Measurements from ENCODE around the gene ATAD2B.
"Not testable (repeated sequence)": the region's sequence is repeated elsewhere in the genome, so short reads cannot be mapped to it uniquely, and the experiment has no call there.

ATAD2B gene

GRCh38 chr2:23782646-23783045, 144.3 kb downstream of the ATAD2B start:
- DNase-seq = no peak

DNA sequence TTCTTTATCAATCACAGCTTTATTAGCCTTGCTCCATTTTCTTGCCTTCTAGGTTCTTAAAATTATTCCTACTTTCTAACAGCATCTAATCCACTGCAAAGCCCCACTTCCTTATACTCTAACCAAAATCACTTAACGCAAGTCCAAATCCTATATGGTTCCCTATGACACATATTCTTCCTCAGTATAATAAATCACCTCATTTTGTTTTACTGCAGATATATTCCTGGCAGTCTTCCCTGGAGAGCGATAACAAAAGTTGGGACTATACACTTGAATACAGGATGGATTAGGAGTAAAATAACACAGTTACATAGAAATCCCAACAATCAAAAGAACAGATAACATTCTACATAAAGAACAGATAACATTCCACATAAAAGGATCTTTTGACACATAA, 144.8 kb downstream of the ATAD2B start:
- no peak for DNase-seq

DNA sequence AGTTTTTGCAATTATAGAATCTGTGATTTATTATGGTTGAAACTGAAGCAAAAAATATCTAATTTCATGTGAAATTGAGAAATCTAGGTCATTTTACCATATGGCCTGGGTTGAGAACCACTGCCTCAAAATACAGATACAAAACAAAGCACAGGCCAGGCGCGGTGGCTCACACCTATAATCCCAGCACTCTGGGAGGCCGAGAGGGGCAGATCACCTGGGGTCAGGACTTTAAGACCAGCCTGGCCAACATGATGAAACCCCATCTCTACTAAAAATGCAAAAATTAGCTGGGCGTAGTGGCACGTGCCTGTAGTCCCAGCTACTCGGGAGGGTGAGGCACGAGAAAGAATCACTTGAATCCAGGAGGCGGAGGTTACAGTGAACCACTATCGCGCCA, 146.5 kb downstream of the ATAD2B start:
- DNase-seq = not testable (repeated sequence)

DNA sequence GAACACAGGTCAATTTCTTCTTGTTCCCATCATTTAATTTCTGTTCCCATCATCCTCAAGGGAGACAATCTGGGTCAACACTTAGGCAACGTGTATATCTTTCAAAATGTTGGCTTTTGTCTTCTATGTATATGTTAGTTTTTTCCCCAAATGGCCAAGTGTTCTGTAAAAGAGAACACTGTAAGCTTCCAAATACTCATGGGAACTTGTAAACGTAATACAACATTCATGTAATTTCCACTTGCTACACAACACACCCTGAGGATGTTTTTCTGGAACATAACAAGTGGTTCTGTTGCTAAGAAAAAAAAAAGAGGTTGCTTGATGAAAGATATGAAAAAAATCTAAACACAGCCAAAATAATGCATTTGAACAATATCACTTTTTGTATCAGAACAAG, 149.1 kb downstream of the ATAD2B start:
- DNase-seq = no peak

GRCh38 chr2:23776021-23776420, 150.9 kb downstream of the ATAD2B start:
- no peak for DNase-seq

DNA sequence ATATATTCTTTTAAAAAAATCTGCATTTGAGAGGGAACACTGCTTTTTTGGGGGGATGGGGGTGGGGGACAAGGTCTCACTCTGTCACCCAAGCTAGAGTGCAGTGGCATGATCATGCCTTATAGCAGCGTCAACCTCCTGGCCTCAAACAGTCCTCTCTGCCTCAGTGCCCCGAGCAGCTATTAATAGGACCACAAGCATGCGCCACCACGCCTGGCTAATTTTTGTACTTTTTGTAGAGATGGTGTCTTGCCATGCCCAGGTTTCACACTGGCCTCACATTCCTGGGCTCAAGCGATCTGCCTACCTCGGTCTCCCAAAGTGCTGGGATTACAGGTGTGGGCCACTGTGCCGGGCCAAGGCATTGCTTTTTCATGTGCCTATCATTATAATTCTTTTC, 154.2 kb downstream of the ATAD2B start:
- DNase-seq = no peak

- DNase-seq = no peak
These were observed 154.9 kb downstream of the ATAD2B start for GRCh38 chr2:23772056-23772455.

GRCh38 chr2:23769364-23769763, 157.6 kb downstream of the ATAD2B start:
- DNase-seq = no peak

GRCh38 chr2:23767876-23768621, 158.9 kb downstream of the ATAD2B start:
- DNase-seq = no peak

DNA sequence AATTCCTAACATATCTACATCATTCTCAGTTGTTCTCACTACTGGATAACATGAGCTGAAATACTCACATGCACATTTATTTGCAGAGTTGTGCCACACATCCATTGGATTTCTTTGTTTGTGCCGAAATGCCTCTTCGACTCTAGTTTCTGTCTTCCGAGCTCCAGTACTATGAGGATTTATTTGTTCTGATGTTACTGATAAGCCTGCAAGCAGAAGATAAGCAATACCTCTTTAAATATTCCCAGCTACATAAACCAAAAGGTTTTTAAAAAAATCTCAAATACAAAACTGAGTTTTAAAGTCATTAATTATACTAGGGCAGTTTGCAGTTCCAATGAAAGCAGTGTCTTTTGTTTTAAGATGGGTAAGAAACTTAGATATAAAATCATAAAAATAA, 164.8 kb downstream of the ATAD2B start:
- no peak for DNase-seq

GRCh38 chr2:23761638-23762037, 165.3 kb downstream of the ATAD2B start:
- DNase-seq = no peak

DNA sequence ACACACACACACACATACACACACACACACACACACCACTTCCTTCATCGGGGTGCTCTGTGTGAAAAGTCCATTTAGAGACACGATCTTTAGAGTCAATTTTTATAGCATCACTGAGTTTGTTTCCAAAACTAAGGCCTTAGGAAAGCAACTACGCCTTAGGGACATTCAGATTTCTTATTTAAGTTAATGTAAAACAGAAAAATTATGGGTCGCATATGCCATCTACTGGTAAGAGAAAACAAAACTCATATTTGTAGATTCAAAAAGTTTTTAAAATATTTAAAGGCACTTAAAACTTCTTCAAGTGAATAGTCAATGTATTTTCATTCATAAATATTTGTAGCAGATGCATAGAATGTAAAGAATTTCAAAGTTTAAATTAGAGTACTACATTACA, 166.2 kb downstream of the ATAD2B start:
- DNase-seq = peak; percentile 48

- DNase-seq = no peak
These were observed 169.1 kb downstream of the ATAD2B start for GRCh38 chr2:23757686-23758433.

DNA sequence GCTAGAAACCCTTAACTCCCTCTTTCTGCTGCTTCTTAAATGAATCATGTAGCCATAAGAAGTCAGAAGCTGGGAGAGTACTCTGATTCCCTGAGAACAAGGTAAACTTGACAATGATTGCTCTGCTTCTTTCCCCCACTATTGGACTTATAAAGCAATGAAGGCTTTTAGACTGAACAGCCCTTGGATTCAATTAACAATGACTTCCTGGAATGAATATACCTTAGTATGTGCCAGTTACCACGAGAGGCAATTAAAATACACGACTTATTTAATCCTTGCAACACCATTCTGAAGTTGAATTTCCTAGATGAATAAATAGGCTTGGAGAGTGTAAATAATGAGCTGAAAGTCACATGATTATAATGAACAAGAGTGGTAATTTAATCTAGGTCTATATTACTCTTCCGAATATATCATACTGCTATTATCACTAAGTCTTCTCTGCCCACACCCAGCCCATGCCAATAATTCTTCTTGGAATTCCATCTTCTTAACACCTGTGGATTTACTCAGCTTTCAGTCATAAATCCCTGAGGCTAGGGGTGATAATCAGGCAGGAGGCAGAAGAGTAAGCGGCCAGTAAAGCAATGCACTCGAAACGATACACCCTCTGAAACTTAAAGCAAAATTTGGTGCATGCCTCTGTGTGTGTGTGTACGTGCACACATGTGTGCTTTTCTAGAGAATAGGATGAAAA, 170.2 kb downstream of the ATAD2B start:
- DNase-seq = no peak

- DNase-seq = no peak
These were observed 172.0 kb downstream of the ATAD2B start for GRCh38 chr2:23754970-23755369.

DNA sequence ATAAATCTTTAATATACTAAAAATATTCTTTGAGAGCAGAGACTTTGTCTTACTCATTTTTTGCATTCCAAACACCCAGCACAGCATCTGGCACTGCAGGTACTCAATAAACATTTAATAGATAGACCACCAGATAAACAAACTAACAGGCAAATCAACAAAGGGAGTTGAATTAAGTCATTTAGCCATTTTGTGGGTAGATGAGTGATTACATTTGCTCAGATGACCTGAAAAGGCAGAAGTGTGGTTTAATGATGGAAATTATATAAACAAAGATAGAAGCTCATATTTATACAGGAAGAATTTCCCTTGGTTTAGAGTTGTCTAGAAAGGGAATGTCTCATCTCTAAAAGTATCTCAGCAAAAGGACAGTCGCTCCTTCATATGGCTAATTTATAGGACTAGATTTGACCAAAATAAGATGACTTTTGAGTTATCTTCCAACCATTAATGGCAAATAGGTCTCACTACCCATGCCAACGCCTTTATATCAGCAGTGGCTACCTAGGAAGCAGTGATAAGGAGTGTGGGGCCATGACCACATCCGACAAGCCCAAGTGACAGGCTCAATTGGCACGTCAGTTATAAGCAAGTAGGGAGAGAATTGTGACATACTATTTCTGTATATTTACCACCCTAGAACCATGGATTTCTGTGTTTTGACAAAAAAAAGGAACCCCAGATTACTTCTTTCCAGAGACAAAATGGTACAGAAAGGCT, 173.5 kb downstream of the ATAD2B start:
- no peak for DNase-seq

- no peak for DNase-seq
These were observed 175.1 kb downstream of the ATAD2B start for GRCh38 chr2:23751747-23752265.

DNA sequence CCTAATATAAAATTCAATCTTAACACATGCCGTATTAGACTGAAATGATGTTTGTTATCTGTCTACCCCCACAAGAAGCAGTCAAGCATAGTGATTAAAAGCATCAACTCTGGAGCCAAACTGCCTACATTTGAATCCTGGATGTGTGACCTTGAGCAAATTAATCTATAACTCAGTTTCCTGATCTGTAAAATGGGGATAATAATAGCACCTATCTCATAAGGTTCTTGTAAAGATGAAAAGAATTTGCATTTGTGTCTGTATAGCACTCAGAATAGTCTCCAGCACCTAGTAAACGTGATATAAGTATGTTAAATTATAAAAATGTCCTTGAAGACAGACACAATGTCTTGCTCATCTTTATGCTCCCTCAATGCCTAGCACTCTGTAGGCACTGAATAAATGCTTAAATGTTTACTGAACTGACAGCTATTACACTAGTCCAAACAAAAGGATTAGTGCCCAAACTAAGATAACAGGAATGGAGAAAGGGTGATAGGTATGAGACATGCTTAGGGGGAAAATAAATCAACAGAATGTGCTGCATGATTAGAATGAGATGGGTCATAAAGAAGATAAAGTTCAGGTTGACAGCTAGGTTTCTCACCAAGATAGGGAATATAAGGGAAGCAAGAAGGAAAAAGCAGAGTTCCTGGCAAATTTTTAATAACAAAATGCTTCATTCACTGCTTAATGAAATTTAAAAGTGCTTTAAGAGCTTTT, 180.6 kb downstream of the ATAD2B start:
- DNase-seq = no peak

GRCh38 chr2:23745726-23746105, 181.2 kb downstream of the ATAD2B start:
- DNase-seq = peak; percentile 95

DNA sequence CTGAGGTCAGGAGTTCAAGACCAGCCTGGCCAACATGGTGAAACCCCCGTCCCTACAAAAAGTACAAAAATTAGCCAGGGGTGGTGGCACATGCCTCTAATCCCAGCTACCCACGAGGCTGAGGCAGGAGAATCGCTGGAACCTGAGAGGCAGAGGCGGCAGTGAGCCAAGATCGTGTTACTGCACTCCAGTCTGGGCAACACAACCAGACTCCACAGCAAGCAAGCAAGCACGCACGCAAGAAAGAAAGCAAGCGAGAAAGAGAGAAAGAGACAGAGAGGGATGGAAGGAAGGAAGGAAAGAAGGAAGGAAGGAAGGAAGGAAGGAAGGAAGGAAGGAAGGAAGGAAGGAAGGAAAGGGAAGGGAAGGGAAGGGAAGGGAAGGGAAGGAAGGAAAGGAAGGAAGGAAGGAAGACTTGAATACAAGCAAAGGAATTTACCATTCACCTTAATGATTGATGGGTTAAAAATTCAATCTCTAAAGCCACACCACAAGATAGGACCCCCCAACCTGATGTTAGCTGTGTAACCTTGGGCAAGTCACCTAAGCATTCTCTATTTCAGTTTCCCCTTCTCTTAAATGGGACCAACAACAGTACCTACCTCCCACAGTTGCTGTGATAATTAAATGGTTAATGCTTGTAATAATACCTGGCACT, 181.7 kb downstream of the ATAD2B start:
- DNase-seq = no peak

DNA sequence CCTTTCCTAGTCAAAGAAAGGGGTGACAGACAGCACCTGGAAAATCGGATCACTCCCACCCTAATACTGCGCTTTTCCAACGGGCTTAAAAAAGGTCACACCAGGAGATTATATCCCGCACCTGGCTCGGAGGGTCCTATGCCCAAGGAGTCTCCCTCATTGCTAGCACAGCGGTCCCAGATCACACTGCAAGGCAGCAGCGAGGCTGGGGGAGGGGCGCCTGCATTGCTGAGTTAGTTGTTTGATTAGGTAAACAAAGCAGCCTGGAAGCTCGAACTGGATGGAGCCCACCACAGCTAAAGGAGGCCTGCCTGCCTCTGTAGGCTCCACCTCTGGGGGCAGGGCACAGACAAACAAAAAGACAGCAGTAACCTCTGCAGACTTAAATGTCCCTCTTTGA, 190.1 kb downstream of the ATAD2B start:
- not testable (repeated sequence) for DNase-seq

DNA sequence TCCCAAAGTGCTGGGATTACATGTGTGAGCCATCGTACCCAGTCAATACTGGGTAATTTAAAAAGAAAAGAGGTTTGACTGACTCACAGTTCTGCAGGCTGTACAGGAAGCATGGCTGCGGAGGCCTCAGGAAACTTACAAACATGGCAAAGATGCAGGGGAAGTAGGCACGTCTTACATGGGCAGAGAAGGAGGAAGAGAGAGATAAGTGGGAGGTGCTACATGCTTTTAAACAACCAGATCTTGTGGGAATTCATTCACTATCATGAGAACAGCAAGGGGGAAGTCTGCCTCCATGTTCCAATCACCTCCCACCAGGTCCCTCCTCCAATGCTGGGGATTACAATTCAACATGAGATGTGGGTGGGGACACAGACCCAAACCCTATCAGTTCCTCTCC, 192.5 kb downstream of the ATAD2B start:
- no peak for DNase-seq

Measured in NCI-H1694 (cell line).